ENCODE data around the gene STPG2.

- TF ChIP-seq CTCF (IDR thresholded peaks at IDR 0.05 in 4 of 5, conservative IDR thresholded peaks at IDR 0.05 in 1 of 5) (no peak), POLR2A (IDR thresholded peaks at IDR 0.05) (no peak)
Measured at GRCh38 chr4:98166731-98167041, 23.4 kb upstream of the STPG2 start.
